Bronchial epithelial cell (primary cell): Measurements from ENCODE around the gene SLC41A2. TPM values are rescaled to one million over a fixed set of nuclear protein-coding genes. Genes with fewer than 3 reads are reported as not detected.

Experiments used
- DNase-seq: peaks from one replicate; pipeline ENCODE4 v3.0.0-alpha.2; 2010; ENCODE audit warnings: low read depth
- FAIRE-seq: peaks from 2 replicates; lab custom pipeline; 2011; peaks lifted over from hg19 to GRCh38; lab: Jason Lieb, UNC
- H3K27me3 ChIP-seq: 2 replicates; pipeline ENCODE4 v1.5.1; 2011; ENCODE audit warnings: low read length; ENCODE audit not compliant: control insufficient read depth, insufficient read depth
- H3K36me3 ChIP-seq: 2 replicates; pipeline ENCODE4 v1.5.1; 2011; ENCODE audit warnings: low read length; ENCODE audit not compliant: control insufficient read depth, insufficient read depth
- H3K4me3 ChIP-seq: 2 replicates; pipeline ENCODE4 v1.5.1; 2011; ENCODE audit warnings: mild to moderate bottlenecking, low read depth, low read length, control low read depth
- total RNA-seq: library from RNA; depleted of rRNA; stranded (reverse); fragments of >200 nt; gene quantifications from 2 replicates; pipeline ENCODE4 v1.2.1, GENCODE V29; 2014
- TF ChIP-seq, protein P1 (sequence below): IDR thresholded peaks from 2 replicates; pipeline ENCODE4 v1.5.1; 2011; ENCODE audit warnings: mild to moderate bottlenecking, moderate library complexity, low read length, control low read depth, inconsistent platforms; ENCODE audit not compliant: insufficient read depth, severe bottlenecking

The SLC41A2 gene
- total RNA-seq, 1 donor from 2014 or later: 2.4 TPM

DNA sequence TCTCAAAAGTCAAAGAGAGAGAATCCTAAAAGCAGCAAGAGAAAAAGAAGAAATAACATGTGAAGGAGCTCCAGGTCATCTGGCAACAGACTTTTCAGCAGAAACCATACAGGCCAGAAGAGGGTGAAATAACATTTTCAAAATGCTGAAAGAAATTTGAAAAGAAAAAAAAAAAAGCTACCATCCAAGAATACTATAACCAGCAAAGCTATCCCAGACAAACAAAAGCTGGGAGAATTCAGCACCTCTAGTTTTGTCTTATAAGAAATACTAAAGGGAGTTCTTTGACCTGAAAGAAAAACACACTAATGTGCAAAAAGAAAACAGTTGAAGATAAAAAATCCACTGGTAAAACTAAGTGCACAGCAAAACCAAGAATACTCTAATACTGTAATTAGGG is 36.8 kb downstream of the SLC41A2 start:
- TF ChIP-seq, protein P1, sequence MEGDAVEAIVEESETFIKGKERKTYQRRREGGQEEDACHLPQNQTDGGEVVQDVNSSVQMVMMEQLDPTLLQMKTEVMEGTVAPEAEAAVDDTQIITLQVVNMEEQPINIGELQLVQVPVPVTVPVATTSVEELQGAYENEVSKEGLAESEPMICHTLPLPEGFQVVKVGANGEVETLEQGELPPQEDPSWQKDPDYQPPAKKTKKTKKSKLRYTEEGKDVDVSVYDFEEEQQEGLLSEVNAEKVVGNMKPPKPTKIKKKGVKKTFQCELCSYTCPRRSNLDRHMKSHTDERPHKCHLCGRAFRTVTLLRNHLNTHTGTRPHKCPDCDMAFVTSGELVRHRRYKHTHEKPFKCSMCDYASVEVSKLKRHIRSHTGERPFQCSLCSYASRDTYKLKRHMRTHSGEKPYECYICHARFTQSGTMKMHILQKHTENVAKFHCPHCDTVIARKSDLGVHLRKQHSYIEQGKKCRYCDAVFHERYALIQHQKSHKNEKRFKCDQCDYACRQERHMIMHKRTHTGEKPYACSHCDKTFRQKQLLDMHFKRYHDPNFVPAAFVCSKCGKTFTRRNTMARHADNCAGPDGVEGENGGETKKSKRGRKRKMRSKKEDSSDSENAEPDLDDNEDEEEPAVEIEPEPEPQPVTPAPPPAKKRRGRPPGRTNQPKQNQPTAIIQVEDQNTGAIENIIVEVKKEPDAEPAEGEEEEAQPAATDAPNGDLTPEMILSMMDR: no peak
- FAIRE-seq (no peak), DNase-seq (no peak)
- no peaks in the 10 kb centered on the region for H3K27me3 ChIP-seq
- H3K4me3 ChIP-seq: no peak overlapping the region
- H3K36me3 ChIP-seq: no peaks in the 10 kb centered on the region

DNA sequence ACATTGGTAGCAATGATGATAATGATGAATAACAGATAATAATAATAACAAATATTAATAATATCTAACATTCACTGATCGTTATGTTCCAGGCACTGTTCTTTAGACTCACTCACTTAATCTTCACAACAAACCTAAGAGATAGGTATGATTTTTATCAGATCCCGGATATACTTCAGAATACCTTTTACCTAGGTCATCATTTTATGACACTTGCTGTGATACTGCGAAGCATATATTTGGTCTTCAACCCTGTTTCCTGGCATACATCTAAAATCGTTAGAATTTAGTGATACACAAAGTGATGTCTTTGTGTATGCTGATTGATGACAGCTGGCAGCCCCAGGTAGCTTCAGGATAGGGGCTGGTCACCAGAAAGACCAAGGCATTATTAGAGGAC is 46.1 kb downstream of the SLC41A2 start:
- H3K4me3 ChIP-seq: no peak overlapping the region
- TF ChIP-seq, protein P1: no peak
- H3K36me3 ChIP-seq: no peaks in the 10 kb centered on the region
- no peaks in the 10 kb centered on the region for H3K27me3 ChIP-seq
- no peak for DNase-seq
- FAIRE-seq: no peak

DNA sequence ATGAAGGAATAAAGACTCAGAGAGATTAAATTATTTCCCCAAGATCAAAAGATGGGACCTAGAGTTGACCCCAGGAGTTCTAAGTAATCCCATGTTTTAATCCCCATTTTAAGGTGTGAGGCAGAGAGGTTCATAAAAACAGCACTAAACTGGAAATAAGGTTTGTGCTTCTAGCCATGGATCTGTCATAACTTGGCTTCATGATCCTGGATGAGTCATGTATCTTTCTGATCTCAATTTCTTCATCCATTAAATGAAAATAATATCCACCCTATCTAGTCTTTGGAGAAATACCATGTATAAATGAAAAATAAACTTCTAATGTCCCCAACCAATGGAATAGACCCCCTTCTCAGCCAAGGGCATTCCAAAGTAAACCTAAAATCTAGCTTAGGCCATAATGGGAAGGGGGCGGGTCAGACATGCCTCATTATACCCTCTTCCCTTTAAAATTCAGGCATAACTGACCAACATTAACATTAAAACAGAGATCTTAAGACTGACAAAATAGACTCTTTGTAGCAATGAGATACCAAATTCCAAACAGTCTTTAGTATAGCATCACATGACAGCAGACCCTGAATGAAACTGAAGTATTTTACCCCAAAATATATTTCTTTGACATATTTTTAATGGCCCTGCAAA is 47.8 kb downstream of the SLC41A2 start:
- no peaks in the 10 kb centered on the region for H3K27me3 ChIP-seq
- TF ChIP-seq, protein P1: no peak
- DNase-seq (peak; percentile 64), FAIRE-seq (no peak)
- H3K4me3 ChIP-seq: no peak overlapping the region
- H3K36me3 ChIP-seq: no peaks in the 10 kb centered on the region

DNA sequence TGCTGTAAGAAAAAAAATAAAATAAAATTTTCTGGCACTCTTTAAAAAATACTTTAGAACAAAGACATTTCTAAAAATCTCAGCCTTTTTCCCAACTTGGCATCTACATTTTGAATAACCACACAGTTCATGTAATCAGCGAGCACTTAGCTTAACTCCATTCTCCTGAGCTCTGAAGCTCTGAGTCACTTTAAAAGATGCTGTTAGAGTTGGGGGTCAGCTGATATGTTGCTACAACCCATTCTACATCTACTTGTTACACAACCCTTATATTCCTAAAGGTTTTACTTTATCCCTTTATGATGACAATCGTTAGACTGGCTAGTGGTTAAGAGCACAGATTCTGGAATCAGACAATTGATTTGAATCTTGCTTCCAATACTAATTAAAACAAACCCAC is 48.3 kb downstream of the SLC41A2 start:
- TF ChIP-seq, protein P1: no peak
- Histone ChIP-seq H3K36me3 (no peaks in the 10 kb centered on the region), H3K27me3 (no peaks in the 10 kb centered on the region), H3K4me3 (no peak overlapping the region)
- DNase-seq (no peak), FAIRE-seq (no peak)

Other genes starting within 250 kb of the SLC41A2 start
- gene NOPCHAP1, start 28.0 kb upstream of the SLC41A2 start, total RNA-seq: 4.5 and 6.5 TPM in 2 replicates
- gene ALDH1L2, start 126.2 kb upstream of the SLC41A2 start, total RNA-seq: 34.2 and 35.7 TPM in 2 replicates
- 52.5 and 60.8 TPM in 2 replicates for gene WASHC4, start 149.4 kb upstream of the SLC41A2 start, total RNA-seq